ENCODE data around the gene HBA2. TPM values are rescaled to one million over a fixed set of nuclear protein-coding genes. Genes with fewer than 3 reads are reported as not detected.

Gene HBA2
- total and polyA plus RNA-seq, 9 of the 15 experiments (the other 6 are each of a cell fraction or from before 2014, with no cell fraction given): 40.4 to 853 (median 286) TPM

DNA sequence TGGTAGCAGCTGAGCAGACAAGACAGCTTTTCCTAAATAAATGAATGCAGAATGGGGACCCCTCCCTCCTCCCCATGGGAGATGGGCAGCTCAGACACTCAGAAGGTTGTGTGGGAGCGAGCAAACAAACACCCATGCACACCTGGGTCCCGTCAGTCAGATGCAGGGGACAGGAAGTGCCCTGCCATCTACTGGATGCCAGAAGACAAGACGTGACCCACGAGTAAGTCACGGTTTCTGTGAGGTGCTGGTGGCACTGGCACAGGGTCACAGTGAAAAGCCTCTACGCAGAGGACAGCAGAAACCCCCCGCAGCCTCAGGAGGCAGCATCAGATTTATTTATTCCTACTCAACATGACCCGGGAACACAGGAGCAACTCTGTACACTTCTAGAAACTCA, 16.0 kb downstream of the HBA2 start (continued):
- no peak for TF ChIP-seq ZNF589 (CRISPR knock-in tag; IDR thresholded peaks at IDR 0.05; ENCODE audit: low read depth)
- TF ChIP-seq FOXK1 (CRISPR knock-in tag; IDR thresholded peaks at IDR 0.05; ENCODE audit: borderline replicate concordance): no peak
- TF ChIP-seq KLF10 (CRISPR knock-in tag; IDR thresholded peaks at IDR 0.05): no peak
- TF ChIP-seq, protein P1, sequence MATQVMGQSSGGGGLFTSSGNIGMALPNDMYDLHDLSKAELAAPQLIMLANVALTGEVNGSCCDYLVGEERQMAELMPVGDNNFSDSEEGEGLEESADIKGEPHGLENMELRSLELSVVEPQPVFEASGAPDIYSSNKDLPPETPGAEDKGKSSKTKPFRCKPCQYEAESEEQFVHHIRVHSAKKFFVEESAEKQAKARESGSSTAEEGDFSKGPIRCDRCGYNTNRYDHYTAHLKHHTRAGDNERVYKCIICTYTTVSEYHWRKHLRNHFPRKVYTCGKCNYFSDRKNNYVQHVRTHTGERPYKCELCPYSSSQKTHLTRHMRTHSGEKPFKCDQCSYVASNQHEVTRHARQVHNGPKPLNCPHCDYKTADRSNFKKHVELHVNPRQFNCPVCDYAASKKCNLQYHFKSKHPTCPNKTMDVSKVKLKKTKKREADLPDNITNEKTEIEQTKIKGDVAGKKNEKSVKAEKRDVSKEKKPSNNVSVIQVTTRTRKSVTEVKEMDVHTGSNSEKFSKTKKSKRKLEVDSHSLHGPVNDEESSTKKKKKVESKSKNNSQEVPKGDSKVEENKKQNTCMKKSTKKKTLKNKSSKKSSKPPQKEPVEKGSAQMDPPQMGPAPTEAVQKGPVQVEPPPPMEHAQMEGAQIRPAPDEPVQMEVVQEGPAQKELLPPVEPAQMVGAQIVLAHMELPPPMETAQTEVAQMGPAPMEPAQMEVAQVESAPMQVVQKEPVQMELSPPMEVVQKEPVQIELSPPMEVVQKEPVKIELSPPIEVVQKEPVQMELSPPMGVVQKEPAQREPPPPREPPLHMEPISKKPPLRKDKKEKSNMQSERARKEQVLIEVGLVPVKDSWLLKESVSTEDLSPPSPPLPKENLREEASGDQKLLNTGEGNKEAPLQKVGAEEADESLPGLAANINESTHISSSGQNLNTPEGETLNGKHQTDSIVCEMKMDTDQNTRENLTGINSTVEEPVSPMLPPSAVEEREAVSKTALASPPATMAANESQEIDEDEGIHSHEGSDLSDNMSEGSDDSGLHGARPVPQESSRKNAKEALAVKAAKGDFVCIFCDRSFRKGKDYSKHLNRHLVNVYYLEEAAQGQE (IDR thresholded peaks at IDR 0.05; ENCODE audit: borderline replicate concordance): no peak
- TF ChIP-seq, protein P1 (CRISPR knock-in tag; IDR thresholded peaks at IDR 0.05; ENCODE audit: low read depth): no peak
- TF ChIP-seq, protein P2, sequence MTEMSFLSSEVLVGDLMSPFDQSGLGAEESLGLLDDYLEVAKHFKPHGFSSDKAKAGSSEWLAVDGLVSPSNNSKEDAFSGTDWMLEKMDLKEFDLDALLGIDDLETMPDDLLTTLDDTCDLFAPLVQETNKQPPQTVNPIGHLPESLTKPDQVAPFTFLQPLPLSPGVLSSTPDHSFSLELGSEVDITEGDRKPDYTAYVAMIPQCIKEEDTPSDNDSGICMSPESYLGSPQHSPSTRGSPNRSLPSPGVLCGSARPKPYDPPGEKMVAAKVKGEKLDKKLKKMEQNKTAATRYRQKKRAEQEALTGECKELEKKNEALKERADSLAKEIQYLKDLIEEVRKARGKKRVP (CRISPR knock-in tag; IDR thresholded peaks at IDR 0.05): no peak
- TF ChIP-seq GABPB1 (CRISPR knock-in tag; IDR thresholded peaks at IDR 0.05): peak; percentile 28; the same call in 1 of the 2 replicates
- TF ChIP-seq CREBBP (IDR thresholded peaks at IDR 0.05; ENCODE audit: low read depth, low read length): no peak
- no peak for TF ChIP-seq SMAD3 (CRISPR knock-in tag; conservative IDR thresholded peaks at IDR 0.05)
- no peak for TF ChIP-seq XRCC3 (IDR thresholded peaks at IDR 0.05)
- TF ChIP-seq, protein P3, sequence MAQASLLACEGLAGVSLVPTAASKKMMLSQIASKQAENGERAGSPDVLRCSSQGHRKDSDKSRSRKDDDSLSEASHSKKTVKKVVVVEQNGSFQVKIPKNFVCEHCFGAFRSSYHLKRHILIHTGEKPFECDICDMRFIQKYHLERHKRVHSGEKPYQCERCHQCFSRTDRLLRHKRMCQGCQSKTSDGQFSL (CRISPR knock-in tag; IDR thresholded peaks at IDR 0.05): no peak
- TF ChIP-seq, protein P3 (tag; IDR thresholded peaks at IDR 0.05): no peak
- TF ChIP-seq SMARCA4 (IDR thresholded peaks at IDR 0.05): no peak
- no peak for TF ChIP-seq KHSRP (IDR thresholded peaks at IDR 0.05)
- no peak for TF ChIP-seq MAFF (IDR thresholded peaks at IDR 0.05; ENCODE audit: low read length)
